ENCODE measurements around the gene CYP4X1. TPM values are rescaled to one million over a fixed set of nuclear protein-coding genes. Genes with fewer than 3 reads are reported as not detected.
A peak's percentile ranks its signal among the peaks of the same experiment; 100 is the strongest.
"Not testable (repeated sequence)": the region's sequence is repeated elsewhere in the genome, so short reads cannot be mapped to it uniquely, and the experiment has no call there.

Gene CYP4X1
- total and polyA plus RNA-seq, 7 experiments from 2014 or later: not detected

DNA sequence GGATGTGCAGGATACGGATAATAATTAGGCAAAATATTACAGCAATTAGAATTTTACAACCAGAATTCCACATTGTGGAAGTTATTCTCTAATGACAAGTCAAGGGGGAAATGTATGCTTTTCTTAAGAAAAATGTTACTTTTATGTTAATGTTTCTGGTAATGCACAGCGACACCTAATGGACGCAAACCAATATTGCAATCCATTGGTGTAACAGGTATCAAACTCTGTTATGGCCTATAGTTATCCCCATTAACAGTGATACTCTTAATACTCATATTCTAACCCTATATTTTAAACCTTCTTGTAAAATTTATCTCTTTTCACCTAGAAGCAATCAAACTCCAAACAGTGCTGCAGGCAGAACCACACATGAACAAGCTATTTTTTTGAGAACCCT lies 65.9 kb downstream of the CYP4X1 start:
- H3K4me3 ChIP-seq (ENCODE audit: low read length); H3K4me1 Mint-ChIP-seq; H3K27ac Mint-ChIP-seq; H3K9me3 ChIP-seq (ENCODE audit: control insufficient read depth in 2 of 3, low read length in 3 of 3); H3K27me3 ChIP-seq (ENCODE audit: control insufficient read depth in 2 of 2, insufficient read depth in 2 of 2, low read length in 2 of 2); H3K4me1 ChIP-seq (ENCODE audit: control insufficient read depth in 2 of 2, insufficient read depth in 2 of 2, low read length in 2 of 2); ATAC-seq; intact Hi-C loops (cut with micrococcal nuclease); H3K9me3 Mint-ChIP-seq; CTCF ChIA-PET; POLR2A ChIA-PET; H3K27me3 Mint-ChIP-seq; H3K36me3 Mint-ChIP-seq; H3K36me3 ChIP-seq (ENCODE audit: control insufficient read depth in 2 of 3, insufficient read depth in 3 of 3, low read length in 3 of 3); H3K27ac ChIP-seq (ENCODE audit: low read depth, low read length); H3K4me3 Mint-ChIP-seq: not testable (repeated sequence)
- peak in 6 of 9 donors; percentile 6 to 14 (median 12) for DNase-seq

DNA sequence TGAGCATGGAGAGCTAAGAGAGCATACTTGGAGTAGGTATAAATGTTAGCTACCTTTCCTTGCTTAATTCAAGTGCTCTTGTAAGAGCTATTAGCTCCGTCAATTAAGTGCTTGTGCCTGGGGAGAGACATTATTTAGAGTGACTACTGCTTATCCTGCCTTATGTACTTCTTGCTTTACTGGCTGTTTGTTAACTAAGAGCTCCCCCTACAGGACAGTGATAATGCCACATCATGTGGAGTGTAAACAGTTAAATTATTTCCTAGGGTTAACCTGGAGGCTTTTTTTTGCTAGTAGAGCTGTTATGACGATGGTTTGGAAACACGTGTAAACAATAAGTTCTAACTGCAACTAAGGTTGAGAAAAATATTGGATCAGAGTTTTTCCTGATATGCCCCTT lies 68.0 kb downstream of the CYP4X1 start:
- CTCF ChIA-PET, ATAC-seq: not testable (repeated sequence)

More for the DNA sequence above, 68.0 kb downstream of the CYP4X1 start:
- DNase-seq; intact Hi-C loops (cut with micrococcal nuclease); H3K4me1 Mint-ChIP-seq; H3K4me3 Mint-ChIP-seq; H3K9me3 Mint-ChIP-seq; POLR2A ChIA-PET; H3K4me3 ChIP-seq (ENCODE audit: low read length); H3K9me3 ChIP-seq (ENCODE audit: control insufficient read depth in 2 of 3, low read length in 3 of 3); H3K4me1 ChIP-seq (ENCODE audit: control insufficient read depth in 2 of 2, insufficient read depth in 2 of 2, low read length in 2 of 2); H3K27me3 Mint-ChIP-seq; H3K36me3 Mint-ChIP-seq; H3K27ac Mint-ChIP-seq; H3K27me3 ChIP-seq (ENCODE audit: control insufficient read depth in 2 of 2, insufficient read depth in 2 of 2, low read length in 2 of 2); H3K36me3 ChIP-seq (ENCODE audit: control insufficient read depth in 2 of 3, insufficient read depth in 3 of 3, low read length in 3 of 3); H3K27ac ChIP-seq (ENCODE audit: low read depth, low read length): not testable (repeated sequence)

Other genes with a start within 250 kb of the CYP4X1 start
- gene CYP4B1, start 224.6 kb upstream of the CYP4X1 start, total RNA-seq: not detected
- gene CYP4B1, start 224.6 kb upstream of the CYP4X1 start, polyA plus RNA-seq: not detected
- gene CYP4A11, start 82.2 kb upstream of the CYP4X1 start, total RNA-seq: not detected
- not detected for gene CYP4A11, start 82.2 kb upstream of the CYP4X1 start, polyA plus RNA-seq
- not detected for gene CYP4Z1, start 43.6 kb downstream of the CYP4X1 start, total RNA-seq
- not detected for gene CYP4Z1, start 43.6 kb downstream of the CYP4X1 start, polyA plus RNA-seq
- gene CYP4A22, start 113.8 kb downstream of the CYP4X1 start, total RNA-seq: not detected
- not detected for gene CYP4A22, start 113.8 kb downstream of the CYP4X1 start, polyA plus RNA-seq
- gene PDZK1IP1, start 166.4 kb downstream of the CYP4X1 start, total RNA-seq: not detected
- gene PDZK1IP1, start 166.4 kb downstream of the CYP4X1 start, polyA plus RNA-seq: not detected
- 1 to 10 TPM in 1 of 5 experiments, under 1 TPM in 1, not detected in 3; 0.42 to 4.0 TPM for gene TAL1, start 208.6 kb downstream of the CYP4X1 start, total RNA-seq
- not detected for gene TAL1, start 208.6 kb downstream of the CYP4X1 start, polyA plus RNA-seq